Stimulated activated naive CD8-positive, alpha-beta T cell treated with anti-CD3 and anti-CD28 coated beads, Interleukin-15, Interleukin-2, amounts not matched to agents 100 ng/mL and 50 ng/mL, for 24 hours (primary cell): ENCODE data around the gene SGMS1.
A peak's percentile ranks its signal among the peaks of the same experiment; 100 is the strongest.
"Not testable (repeated sequence)": the region's sequence is repeated elsewhere in the genome, so short reads cannot be mapped to it uniquely, and the experiment has no call there.

ENCODE experiments used
- H3K27ac Mint-ChIP-seq: one replicate; pipeline ENCODE4 v1.8.0; 2021; ENCODE audit warnings: mild to moderate bottlenecking, mixed read lengths
- H3K27me3 Mint-ChIP-seq: one replicate; pipeline ENCODE4 v1.8.0; 2021; ENCODE audit warnings: mixed read lengths
- H3K36me3 Mint-ChIP-seq: one replicate; pipeline ENCODE4 v1.8.0; 2021; ENCODE audit warnings: low read depth, mixed read lengths
- H3K4me1 Mint-ChIP-seq: one replicate; pipeline ENCODE4 v1.8.0; 2021; ENCODE audit warnings: low read depth, mixed read lengths
- H3K4me3 Mint-ChIP-seq: one replicate; pipeline ENCODE4 v1.8.0; 2021; ENCODE audit warnings: mild to moderate bottlenecking, mixed read lengths
- H3K9me3 Mint-ChIP-seq: one replicate; pipeline ENCODE4 v1.8.0; 2021; ENCODE audit warnings: mixed read lengths

Gene SGMS1

DNA sequence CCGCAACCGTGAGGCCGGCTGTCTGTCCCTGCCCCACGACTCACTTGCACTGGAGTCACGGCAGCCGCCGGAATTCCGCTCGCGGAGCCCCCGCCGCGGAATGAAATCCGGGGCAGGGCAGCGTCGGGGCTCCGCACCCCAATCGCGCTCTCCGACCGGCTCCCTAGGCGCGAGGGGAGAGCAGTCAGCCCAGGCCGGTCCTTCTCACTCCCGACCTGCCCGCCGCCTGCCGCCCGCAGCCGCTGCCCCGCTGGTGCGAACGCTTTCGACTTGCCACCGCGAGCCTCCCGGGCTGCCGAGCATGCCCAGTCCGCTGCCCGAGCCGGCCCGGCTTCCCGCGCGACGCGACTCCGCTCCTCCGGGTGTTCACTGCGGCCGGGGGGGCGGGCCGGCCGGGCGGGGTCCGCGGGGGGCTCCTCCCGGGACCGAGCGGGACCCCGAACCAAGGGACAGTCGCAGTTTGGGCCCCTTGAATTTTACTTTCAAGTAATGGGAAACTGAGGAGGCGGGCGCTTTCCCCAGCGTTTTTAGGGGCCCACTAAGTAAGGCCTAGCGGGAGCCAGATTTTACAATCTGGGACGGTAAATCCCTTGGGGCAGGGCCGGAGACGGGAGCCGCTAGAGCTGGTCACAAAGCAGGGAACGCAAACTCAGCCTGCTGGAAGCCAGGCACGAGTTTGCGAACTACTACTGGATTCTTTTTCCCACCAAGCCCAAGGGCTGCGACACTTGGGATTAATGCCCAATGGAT is at the start of gene SGMS1:
Gene SGMS1 (minus strand): TSS at position 294 of the 750 bp plus-strand sequence. CDS start 279,842 bp downstream, outside the sequence.
- no peaks in the 10 kb centered on the region for H3K27me3 Mint-ChIP-seq
- peak within 1 kb of the TSS; percentile 85 for H3K4me3 Mint-ChIP-seq
- peaks cover 44% of the 10 kb centered on the region for H3K4me1 Mint-ChIP-seq
- H3K9me3 Mint-ChIP-seq = no peaks in the 10 kb centered on the region
- peak within 1 kb of the TSS; percentile 95 for H3K27ac Mint-ChIP-seq
- peaks cover 6% of the 10 kb centered on the region for H3K36me3 Mint-ChIP-seq

DNA sequence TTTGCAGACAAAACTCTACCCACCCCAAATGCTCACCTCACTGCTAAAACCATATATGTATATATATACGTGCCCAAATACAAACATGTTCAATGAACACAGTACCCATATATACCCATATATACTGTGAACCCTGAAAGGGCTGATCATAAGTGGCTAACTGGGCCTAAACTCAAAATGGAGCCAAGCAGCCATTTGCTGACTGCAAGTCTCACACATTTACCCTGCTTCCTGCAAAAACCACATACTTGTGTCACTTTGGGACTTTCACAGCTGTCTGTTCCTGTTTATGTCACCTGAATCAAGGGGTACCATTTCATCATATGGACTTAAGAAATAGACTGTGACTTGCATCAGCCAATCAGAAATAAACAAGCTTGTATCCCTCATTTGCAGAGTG is 48.4 kb upstream of the SGMS1 start:
- not testable (repeated sequence) for H3K27me3 Mint-ChIP-seq, H3K36me3 Mint-ChIP-seq, H3K4me3 Mint-ChIP-seq, H3K9me3 Mint-ChIP-seq, H3K27ac Mint-ChIP-seq
- H3K4me1 Mint-ChIP-seq = peaks cover 12% of the 10 kb centered on the region

DNA sequence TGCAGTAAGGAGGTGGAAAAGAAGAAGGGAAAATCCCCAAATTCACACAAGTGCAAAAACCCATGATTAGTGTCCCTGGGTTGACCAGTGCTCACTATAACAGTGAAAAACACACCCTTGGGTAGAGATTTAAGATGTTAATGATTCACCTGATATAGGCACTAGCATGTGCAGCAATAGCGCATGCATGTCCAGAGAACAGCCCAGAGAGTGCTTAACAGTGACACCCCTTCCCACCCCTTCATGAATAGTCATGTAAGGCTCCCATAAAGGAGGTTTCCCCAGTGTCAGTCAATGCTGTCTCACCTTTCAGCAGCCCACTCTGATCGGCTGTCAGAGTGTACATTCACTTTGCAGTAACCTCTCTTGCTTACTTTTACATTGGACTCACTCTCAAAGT is 47.9 kb upstream of the SGMS1 start:
- not testable (repeated sequence) for H3K27ac Mint-ChIP-seq, H3K9me3 Mint-ChIP-seq, H3K36me3 Mint-ChIP-seq, H3K4me3 Mint-ChIP-seq, H3K27me3 Mint-ChIP-seq
- peaks cover 12% of the 10 kb centered on the region for H3K4me1 Mint-ChIP-seq

DNA sequence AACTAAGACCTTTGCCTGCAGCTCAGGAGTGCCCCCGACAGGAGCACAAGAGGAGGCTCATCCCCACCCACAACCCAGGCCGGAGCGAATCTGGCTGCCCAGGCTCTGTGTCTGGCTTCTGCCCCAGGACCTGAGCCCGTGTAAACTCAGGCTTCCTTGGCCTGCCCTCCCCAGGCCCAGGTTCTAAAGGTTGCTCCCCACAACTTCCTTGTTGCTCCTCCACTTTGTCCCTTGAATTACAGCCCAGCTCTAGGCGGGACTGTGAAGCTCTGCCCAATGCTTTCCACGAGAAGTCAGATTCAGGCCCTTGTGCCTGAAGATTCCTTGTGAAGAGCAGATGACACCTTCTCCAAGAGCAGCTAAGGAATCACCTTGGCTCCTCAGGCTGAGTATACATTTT is 46.2 kb upstream of the SGMS1 start:
- H3K9me3 Mint-ChIP-seq, H3K27ac Mint-ChIP-seq, H3K27me3 Mint-ChIP-seq, H3K4me3 Mint-ChIP-seq, H3K36me3 Mint-ChIP-seq: not testable (repeated sequence)
- H3K4me1 Mint-ChIP-seq = peaks cover 12% of the 10 kb centered on the region

DNA sequence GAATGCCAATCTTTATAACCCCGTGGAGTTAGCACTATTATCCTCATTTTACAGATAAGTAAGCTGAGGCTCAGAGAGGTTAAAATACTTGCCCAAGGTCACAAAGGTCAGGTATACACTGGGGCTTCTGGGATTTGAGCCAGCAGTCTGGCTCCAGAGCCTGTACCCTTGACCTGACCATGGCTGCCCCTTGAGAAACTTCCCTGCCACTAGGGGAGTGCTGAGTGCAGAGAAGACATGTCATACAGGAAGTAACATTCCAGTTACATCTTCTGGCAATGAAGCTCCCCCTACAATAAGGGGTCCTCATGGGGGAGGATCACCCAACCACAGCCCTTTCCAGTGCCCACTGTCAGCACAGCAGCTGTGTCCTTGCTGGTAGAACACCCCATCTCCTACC is 43.6 kb upstream of the SGMS1 start:
- not testable (repeated sequence) for H3K9me3 Mint-ChIP-seq, H3K27me3 Mint-ChIP-seq, H3K27ac Mint-ChIP-seq, H3K4me3 Mint-ChIP-seq, H3K36me3 Mint-ChIP-seq
- peaks cover 11% of the 10 kb centered on the region for H3K4me1 Mint-ChIP-seq

DNA sequence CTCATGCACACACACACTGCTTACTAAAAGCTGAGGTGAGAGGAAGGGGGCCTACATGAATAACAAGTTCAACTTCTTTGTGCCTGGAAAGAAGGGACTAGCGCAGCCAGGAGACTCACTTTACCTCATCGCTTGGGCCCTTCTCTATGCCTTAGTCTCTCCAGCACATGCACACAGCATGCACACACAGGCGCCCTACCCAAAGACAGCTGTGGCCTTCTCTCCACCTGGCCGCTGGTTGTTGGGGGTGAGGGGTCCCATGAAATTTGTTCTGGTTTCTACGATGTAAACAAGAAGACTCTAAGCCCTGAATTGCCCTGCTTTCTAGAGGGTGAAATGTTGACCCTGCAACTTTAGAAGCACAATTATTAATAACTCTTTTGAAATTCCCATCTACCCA is 38.7 kb upstream of the SGMS1 start:
- not testable (repeated sequence) for H3K9me3 Mint-ChIP-seq, H3K36me3 Mint-ChIP-seq, H3K27ac Mint-ChIP-seq

DNA sequence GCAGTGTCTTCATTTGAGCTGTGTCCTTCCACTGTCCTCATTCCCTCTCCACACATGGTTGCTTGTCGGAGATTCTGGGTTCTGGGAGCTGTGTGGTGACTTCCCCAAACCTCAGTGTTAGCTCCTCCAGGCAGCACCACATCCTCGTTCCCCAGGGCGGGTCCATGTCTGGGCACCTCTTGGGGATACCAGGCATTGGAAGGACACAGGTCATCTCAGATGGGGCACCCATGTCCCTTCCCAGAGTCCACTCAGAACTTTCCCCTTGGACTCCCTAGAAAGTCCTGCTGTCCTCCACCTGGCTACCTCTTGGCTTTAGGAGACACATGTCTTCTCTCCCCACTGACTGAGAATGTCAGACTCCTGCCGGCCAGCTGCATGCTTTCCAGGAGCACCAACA is 37.8 kb upstream of the SGMS1 start:
- H3K4me3 Mint-ChIP-seq, H3K9me3 Mint-ChIP-seq, H3K36me3 Mint-ChIP-seq, H3K4me1 Mint-ChIP-seq, H3K27ac Mint-ChIP-seq, H3K27me3 Mint-ChIP-seq: not testable (repeated sequence)

More for the DNA sequence above, 38.7 kb upstream of the SGMS1 start:
- H3K27me3 Mint-ChIP-seq, H3K4me1 Mint-ChIP-seq, H3K4me3 Mint-ChIP-seq: not testable (repeated sequence)

DNA sequence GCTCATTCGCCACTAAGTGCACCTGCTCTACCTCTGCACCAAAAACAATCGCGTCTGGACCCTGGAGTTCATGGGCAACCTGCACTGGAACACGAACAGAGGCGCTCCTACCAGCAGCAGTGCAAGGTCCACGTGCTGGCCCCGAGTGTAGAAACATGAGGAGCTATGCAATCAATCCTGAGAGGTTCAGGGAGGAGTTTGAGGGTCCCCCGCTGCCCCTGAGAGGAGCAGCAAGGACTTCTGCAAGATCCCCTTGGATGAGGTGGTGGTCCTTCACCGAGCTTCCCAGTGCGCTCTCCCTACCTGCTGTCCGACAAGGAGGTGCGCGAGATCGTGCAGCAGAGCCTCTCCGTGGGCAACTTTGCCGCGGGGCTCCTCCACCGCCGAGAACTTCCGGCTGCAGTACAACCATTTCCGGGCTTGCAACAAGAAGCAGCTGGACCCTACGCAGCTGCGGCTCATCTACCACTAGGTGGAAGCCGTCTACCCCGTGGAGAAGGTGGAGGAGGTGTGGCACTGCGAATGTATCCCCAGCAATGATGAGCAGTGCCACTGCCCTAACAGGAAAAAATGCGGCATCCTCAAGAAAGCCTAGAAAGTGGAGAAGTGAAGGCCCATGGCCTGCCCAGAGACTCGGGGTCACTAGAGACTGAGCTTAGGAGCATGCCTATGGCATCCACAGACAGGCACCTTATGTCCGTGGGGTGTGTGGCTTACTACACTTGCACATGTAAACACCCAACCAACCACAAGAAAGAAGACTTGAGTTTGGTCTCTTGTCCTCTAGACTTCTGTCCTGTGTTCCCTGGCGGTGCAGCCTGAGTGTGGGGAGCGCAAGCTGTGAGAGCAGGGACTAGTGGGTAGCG is 36.3 kb upstream of the SGMS1 start:
- peak overlapping the region; percentile 88 for H3K4me3 Mint-ChIP-seq

DNA sequence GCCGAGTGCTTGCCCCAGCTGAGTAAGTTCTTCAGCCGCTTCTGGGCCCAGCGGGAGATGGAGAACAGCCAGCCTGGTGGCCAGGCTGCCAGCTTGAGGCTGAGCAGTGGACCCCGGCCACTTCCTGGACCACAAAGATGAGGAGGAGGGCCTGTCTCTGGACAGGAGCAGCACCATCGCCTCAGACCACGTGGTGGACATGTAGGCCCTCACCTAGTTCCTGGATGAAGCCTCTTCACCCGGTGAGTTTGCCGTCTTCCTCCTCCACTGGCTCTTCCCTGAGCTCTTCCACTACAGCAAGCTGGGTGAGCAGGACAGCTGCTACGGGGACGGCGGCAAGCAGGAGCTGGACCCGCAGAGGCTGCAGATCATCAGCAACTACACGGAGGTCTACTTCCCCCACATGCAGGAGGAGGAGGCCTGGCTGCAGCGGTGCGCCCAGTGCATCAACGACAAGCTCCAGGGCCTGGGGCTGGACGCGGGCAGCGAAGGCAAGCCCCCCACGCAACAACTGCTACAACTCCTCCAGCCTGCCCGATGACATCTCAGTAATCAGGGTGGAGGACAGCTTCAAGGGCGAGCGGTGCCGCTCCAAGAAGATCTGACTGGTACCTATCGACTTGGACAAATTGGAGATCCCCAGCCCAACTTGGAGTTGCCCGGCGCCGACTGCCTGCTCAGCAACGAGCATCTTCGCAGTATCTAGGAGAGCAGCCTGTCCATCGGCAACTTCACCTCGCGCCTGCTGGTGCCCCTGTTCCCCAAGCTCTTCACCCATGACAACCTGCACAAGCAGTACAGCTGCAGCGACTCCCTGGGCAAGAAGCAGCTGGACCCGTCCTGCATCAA is 35.5 kb upstream of the SGMS1 start:
- not testable (repeated sequence) for H3K9me3 Mint-ChIP-seq, H3K36me3 Mint-ChIP-seq, H3K27me3 Mint-ChIP-seq, H3K27ac Mint-ChIP-seq, H3K4me1 Mint-ChIP-seq
- peak overlapping the region; percentile 88 for H3K4me3 Mint-ChIP-seq

More for the DNA sequence above, 36.3 kb upstream of the SGMS1 start:
- not testable (repeated sequence) for H3K27me3 Mint-ChIP-seq, H3K4me1 Mint-ChIP-seq, H3K36me3 Mint-ChIP-seq, H3K9me3 Mint-ChIP-seq
- peak overlapping the region; percentile 76 for H3K27ac Mint-ChIP-seq

DNA sequence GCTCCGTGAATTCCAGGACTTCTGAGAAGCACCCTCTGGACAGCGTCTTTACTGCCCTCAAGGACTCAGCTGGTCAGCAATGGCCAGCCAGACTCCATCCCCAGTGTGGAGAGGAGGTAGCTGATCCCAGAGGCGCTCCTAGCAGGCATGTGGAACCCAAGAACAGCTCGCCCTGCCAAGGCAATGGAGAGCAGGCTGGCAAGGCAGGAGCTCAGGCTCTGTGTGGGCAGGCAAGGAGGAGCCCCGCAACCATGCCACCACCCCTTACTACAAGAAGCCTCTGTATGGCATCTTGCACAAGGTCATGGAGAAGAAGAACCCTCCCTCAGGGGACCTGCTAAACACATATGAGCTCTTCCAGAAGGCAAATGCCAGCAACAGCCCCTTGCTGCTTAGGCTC is 34.4 kb upstream of the SGMS1 start:
- Mint-ChIP-seq H3K36me3 (no peaks in the 10 kb centered on the region), H3K9me3 (no peaks in the 10 kb centered on the region), H3K4me1 (peaks cover 19% of the 10 kb centered on the region), H3K27ac (no peak overlapping the region), H3K27me3 (no peaks in the 10 kb centered on the region), H3K4me3 (peak overlapping the region; percentile 33)

DNA sequence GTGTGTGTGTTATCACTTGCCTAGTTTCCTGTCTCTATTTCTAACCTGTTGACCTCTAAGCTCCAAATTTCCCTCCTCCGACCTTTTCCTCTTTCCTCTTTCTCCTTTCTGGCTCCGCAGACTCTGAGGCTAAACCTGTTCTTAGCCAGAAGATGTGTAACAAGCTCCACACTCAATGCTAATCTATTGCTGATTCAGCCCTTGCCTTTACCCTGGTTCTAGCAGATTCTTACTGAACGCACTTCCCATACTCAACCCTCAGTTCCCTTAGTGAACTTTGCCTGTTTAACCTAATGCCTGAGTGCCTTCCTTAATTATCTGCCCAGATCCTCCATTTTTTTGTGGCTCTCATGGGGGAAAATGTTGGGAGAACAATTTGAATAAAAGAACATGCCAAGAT is 30.0 kb upstream of the SGMS1 start:
- no peaks in the 10 kb centered on the region for H3K36me3 Mint-ChIP-seq
- H3K4me3 Mint-ChIP-seq = no peak overlapping the region
- H3K9me3 Mint-ChIP-seq = no peaks in the 10 kb centered on the region
- H3K27me3 Mint-ChIP-seq = no peaks in the 10 kb centered on the region
- no peak overlapping the region for H3K27ac Mint-ChIP-seq
- H3K4me1 Mint-ChIP-seq = peaks cover 20% of the 10 kb centered on the region

DNA sequence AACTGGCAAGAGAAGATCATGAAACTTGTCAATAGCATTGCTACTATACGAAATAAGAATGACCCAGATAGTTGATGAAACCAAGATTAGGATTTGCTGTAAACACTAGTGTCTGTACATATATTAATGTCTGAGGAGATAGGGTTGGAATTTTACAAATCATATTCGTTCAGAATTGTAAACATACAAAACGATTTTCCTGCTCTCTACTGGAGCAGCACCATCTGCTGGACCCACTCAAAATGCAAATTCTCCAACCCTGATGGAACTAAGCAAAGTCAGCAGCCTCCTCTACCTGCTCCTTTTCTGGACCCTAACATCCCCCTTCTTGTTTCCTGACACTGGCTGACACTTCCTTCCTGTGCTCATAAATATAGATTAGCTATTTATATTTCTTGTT is 29.4 kb upstream of the SGMS1 start:
- Mint-ChIP-seq H3K4me1 (peaks cover 22% of the 10 kb centered on the region), H3K9me3 (no peaks in the 10 kb centered on the region), H3K27ac (no peak overlapping the region), H3K27me3 (no peaks in the 10 kb centered on the region), H3K4me3 (no peak overlapping the region), H3K36me3 (no peaks in the 10 kb centered on the region)

DNA sequence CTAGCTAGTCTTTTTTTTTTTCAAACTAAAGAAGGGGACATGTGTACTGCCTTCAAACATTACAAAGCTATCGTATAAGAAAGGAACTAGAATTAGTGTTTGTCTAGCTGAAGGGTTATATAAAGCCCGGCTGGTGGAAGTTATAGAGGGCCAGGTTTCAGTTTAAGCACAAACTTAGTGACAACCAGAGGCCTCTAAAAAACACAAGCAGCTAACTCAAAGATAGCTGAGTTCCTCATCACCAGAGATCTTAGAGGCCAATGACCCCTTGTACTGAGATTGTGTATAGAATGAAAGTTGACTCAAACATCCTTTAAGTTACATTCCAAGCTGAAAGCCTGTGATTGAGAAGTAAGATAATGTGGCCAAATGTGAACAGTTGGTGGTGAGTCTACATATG is 28.1 kb upstream of the SGMS1 start:
- no peaks in the 10 kb centered on the region for H3K27me3 Mint-ChIP-seq
- peaks cover 22% of the 10 kb centered on the region for H3K4me1 Mint-ChIP-seq
- no peak overlapping the region for H3K4me3 Mint-ChIP-seq
- H3K9me3 Mint-ChIP-seq = no peaks in the 10 kb centered on the region
- H3K27ac Mint-ChIP-seq = no peak overlapping the region
- no peaks in the 10 kb centered on the region for H3K36me3 Mint-ChIP-seq

DNA sequence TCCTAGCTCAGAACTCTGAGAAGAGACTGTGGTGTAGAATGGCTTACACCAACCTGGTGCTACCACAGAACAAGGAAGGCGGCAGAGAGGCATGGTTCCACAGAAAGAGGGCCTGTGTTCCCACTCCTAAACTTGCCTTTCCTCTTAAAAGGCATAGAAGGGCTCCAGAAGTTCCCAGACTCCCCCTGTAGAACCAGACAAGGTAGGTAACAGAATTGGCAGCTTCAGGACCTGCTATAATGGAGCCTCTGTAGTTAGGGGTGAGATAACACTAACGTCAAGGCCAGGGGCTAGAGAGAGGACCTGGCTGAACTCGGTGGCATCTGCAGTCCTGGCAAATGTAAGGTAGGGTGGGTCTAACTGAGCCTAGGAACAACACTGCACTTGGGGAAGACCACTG is 26.7 kb upstream of the SGMS1 start:
- H3K27me3 Mint-ChIP-seq = no peaks in the 10 kb centered on the region

DNA sequence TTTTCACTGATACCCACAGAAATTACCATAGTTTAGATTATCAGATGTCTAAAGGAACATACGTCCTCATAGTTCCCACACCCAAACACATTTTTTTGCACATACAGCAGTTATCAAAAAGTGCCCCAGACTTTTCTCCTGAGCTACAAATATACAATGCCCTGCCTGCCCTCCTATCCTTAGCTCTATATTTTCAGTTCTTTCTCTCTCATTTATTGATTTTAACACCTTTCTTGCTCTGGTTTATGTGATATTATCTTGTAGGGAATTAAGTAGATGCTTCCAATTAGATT is 25.1 kb upstream of the SGMS1 start:
- no peaks in the 10 kb centered on the region for H3K9me3 Mint-ChIP-seq
- H3K27ac Mint-ChIP-seq = no peak overlapping the region
- no peak overlapping the region for H3K4me3 Mint-ChIP-seq
- H3K27me3 Mint-ChIP-seq = no peaks in the 10 kb centered on the region
- peaks cover 19% of the 10 kb centered on the region for H3K4me1 Mint-ChIP-seq
- no peaks in the 10 kb centered on the region for H3K36me3 Mint-ChIP-seq

More for the DNA sequence above, 26.7 kb upstream of the SGMS1 start:
- no peaks in the 10 kb centered on the region for H3K36me3 Mint-ChIP-seq
- no peak overlapping the region for H3K4me3 Mint-ChIP-seq
- H3K4me1 Mint-ChIP-seq = peaks cover 22% of the 10 kb centered on the region
- no peaks in the 10 kb centered on the region for H3K9me3 Mint-ChIP-seq
- H3K27ac Mint-ChIP-seq = no peak overlapping the region
